ENCODE measurements around the gene ATF2.

DNA sequence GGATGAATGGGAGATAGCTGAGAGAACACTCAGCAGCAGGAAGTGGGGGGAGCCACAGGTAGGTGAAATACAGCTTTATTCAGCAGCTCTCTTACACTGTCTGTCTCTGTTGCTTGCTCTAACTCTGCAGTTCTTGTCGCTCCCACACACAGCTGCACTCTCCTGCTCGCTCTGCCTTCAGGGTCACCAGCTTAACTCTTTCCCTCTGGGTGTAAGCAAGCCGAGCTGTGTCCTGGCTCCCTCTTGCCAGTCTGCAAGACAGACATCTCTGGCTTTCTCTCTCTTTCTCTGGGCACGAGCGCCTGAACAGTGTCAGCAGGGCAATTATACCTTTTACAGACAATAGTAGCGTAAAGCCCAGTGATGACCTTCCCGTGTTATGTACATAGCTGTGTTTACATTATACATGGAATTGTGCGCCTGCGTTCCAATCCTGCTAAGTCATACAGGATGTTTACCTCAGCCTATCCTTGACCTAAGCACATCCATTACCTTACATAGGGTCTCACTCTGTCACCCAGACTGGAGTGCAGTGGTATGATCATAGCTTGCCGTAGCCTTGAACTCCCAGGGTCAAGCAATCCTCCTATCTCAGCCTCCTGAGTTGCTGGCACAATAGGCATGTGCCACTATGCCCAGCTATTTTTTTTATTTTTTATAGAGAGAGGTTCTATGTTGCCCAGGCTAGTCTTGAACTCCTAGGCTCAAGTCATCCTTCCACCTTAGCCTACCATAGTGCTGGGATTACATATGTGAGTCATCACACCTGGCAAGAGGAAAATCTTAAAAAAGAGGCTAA lies 105.0 kb downstream of the ATF2 start:
- TF ChIP-seq POLR2A (IDR thresholded peaks at IDR 0.05) (no peak), EP300 (IDR thresholded peaks at IDR 0.05) (no peak)

Measured in sigmoid colon (tissue), 4 donors.